HL-60 (cell line): ENCODE results near the gene CLECL1.
"Not testable (repeated sequence)": the region's sequence is repeated elsewhere in the genome, so short reads cannot be mapped to it uniquely, and the experiment has no call there.

Experiments
- POLR2AphosphoS5 ChIP-seq: IDR thresholded peaks from 2 replicates; pipeline ENCODE4 v1.6.1; 2012; ENCODE audit warnings: low read depth
- SPI1 ChIP-seq: IDR thresholded peaks from 2 replicates; pipeline ENCODE4 v1.6.1; 2012; ENCODE audit warnings: low read depth, mild to moderate bottlenecking, borderline replicate concordance
- TF ChIP-seq, protein P1 (sequence below): IDR thresholded peaks from one replicate; pipeline ENCODE4 v1.5.1; 2011; ENCODE audit warnings: low read length, control low read depth, inconsistent platforms; ENCODE audit not compliant: insufficient read depth
- TF ChIP-seq, protein P2 (sequence below): IDR thresholded peaks from 2 replicates; pipeline ENCODE4 v1.6.1; 2012; ENCODE audit warnings: low read depth; ENCODE audit not compliant: insufficient replicate concordance

DNA sequence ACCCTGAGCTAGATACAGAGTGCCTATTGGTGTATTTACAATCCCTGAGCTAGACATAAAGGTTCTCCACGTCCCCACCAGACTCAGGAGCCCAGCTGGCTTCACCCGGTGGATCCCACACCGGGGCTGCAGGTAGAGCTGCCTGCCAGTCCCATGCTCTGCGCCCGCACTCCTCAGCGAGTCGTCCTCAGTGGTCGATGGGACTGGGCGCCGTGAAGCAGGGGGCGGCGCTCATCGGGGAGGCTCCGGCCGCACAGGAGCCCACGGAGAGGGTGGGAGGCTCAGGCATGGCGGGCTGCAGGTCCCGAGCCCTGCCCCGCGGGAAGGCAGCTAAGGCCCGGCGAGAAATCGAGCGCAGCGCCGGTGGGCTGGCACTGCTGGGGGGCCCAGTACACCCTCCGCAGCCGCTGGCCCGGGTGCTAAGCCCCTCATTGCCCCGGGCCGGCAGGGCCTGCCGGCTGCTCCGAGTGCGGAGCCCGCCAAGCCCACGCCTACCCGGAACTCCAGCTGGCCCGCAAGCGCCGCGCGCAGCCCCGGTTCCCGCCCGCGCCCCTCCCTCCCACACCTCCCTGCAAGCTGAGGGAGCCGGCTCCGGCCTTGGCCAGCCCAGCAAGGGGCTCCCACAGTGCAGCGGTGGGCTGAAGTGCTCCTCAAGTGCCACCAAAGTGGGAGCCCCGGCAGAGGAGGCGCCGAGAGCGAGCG is 6.7 kb upstream of the CLECL1 start:
- TF ChIP-seq, protein P1, sequence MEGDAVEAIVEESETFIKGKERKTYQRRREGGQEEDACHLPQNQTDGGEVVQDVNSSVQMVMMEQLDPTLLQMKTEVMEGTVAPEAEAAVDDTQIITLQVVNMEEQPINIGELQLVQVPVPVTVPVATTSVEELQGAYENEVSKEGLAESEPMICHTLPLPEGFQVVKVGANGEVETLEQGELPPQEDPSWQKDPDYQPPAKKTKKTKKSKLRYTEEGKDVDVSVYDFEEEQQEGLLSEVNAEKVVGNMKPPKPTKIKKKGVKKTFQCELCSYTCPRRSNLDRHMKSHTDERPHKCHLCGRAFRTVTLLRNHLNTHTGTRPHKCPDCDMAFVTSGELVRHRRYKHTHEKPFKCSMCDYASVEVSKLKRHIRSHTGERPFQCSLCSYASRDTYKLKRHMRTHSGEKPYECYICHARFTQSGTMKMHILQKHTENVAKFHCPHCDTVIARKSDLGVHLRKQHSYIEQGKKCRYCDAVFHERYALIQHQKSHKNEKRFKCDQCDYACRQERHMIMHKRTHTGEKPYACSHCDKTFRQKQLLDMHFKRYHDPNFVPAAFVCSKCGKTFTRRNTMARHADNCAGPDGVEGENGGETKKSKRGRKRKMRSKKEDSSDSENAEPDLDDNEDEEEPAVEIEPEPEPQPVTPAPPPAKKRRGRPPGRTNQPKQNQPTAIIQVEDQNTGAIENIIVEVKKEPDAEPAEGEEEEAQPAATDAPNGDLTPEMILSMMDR, result not testable (repeated sequence)
- not testable (repeated sequence) for TF ChIP-seq SPI1, POLR2AphosphoS5
- TF ChIP-seq, protein P2, sequence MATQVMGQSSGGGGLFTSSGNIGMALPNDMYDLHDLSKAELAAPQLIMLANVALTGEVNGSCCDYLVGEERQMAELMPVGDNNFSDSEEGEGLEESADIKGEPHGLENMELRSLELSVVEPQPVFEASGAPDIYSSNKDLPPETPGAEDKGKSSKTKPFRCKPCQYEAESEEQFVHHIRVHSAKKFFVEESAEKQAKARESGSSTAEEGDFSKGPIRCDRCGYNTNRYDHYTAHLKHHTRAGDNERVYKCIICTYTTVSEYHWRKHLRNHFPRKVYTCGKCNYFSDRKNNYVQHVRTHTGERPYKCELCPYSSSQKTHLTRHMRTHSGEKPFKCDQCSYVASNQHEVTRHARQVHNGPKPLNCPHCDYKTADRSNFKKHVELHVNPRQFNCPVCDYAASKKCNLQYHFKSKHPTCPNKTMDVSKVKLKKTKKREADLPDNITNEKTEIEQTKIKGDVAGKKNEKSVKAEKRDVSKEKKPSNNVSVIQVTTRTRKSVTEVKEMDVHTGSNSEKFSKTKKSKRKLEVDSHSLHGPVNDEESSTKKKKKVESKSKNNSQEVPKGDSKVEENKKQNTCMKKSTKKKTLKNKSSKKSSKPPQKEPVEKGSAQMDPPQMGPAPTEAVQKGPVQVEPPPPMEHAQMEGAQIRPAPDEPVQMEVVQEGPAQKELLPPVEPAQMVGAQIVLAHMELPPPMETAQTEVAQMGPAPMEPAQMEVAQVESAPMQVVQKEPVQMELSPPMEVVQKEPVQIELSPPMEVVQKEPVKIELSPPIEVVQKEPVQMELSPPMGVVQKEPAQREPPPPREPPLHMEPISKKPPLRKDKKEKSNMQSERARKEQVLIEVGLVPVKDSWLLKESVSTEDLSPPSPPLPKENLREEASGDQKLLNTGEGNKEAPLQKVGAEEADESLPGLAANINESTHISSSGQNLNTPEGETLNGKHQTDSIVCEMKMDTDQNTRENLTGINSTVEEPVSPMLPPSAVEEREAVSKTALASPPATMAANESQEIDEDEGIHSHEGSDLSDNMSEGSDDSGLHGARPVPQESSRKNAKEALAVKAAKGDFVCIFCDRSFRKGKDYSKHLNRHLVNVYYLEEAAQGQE, result not testable (repeated sequence)
